Measurements from ENCODE around the gene AFF2. TPM values are rescaled to one million over a fixed set of nuclear protein-coding genes. Genes with fewer than 3 reads are reported as not detected.

The AFF2 gene
- total RNA-seq, 1 experiment from 2014 or later, result 0.05 TPM

DNA sequence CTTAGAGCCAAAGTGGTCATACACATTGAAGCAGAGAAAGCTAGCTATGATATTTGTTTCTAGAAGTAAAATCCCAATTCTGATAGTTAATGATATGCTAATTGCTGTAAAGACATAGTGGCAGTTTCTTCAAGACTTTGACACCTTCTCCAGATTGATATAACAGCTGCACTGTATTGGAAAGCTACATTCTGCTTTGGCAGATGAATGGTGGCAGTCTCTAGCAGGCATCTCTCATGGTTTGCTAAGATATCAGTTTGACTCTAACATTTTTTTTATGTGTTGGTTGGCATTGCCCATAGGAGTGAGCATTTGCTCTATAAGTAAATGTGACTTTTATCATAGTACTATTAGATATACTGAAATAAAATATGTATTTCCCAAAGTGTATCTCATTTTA, 128.2 kb downstream of the AFF2 start:
- no peaks in the 10 kb centered on the region for H3K27me3 ChIP-seq (ENCODE audit: insufficient read depth, low read length)
- no peak overlapping the region for H3K9ac ChIP-seq (ENCODE audit: low read length)
- no peak overlapping the region for H3K27ac ChIP-seq (ENCODE audit: low read depth, low read length)
- BruUV-seq (replicated peaks), result no TSS peak
- ChIA-PET CTCF (no interaction called here), RAD21 (ENCODE audit: low non-redundant PET in 1 of 2, low total read pairs in 2 of 2, uncharacterized antibody in 2 of 2, unreplicated experiment in 2 of 2) (no interaction called here), POLR2A (no interaction called here)
- no peak overlapping the region for H3K4me3 ChIP-seq (replicated peaks in 1 of 2; ENCODE audit: low read depth in 1 of 2, low read length in 2 of 2)
- H3K9me3 ChIP-seq (ENCODE audit: control insufficient read depth in 1 of 2, insufficient read depth in 1 of 2, low read depth in 1 of 2, low read length in 2 of 2), result no peaks in the 10 kb centered on the region; a peak in 1 of 4 replicates
- H3K4me1 ChIP-seq (ENCODE audit: control insufficient read depth in 1 of 2, insufficient read depth in 2 of 2, low read length in 2 of 2), result no peaks in the 10 kb centered on the region
- no peaks in the 10 kb centered on the region for H3K9me2 ChIP-seq (ENCODE audit: insufficient read depth)
- DNase-seq (ENCODE audit: low read depth, low spot score) (no peak), ATAC-seq (no peak)
- H3K4me2 ChIP-seq (ENCODE audit: low read length), result no peak overlapping the region
- H2AFZ ChIP-seq (ENCODE audit: low read depth, low read length, poor library complexity, severe bottlenecking), result no peak overlapping the region
- intact Hi-C loops (cut with micrococcal nuclease), result no loop called here
- no peaks in the 10 kb centered on the region for H4K20me1 ChIP-seq (ENCODE audit: insufficient read depth)
- no peaks in the 10 kb centered on the region for H3K36me3 ChIP-seq (ENCODE audit: control insufficient read depth in 1 of 2, insufficient read depth in 2 of 2, low read length in 2 of 2)
- H3K79me2 ChIP-seq (ENCODE audit: insufficient read depth, low read length), result no peaks in the 10 kb centered on the region
- TF ChIP-seq EZH2 (IDR thresholded peaks at IDR 0.05) (no peak), MAX (IDR thresholded peaks at IDR 0.05) (no peak), FOSL1 (IDR thresholded peaks at IDR 0.05; ENCODE audit: low read depth) (no peak), CTCF (IDR thresholded peaks at IDR 0.05 in 2 of 3, conservative IDR thresholded peaks at IDR 0.05 in 1 of 3; ENCODE audit: borderline replicate concordance in 1 of 3, insufficient read depth in 1 of 3, low read depth in 2 of 3, low read length in 2 of 3) (no peak), POLR2A (IDR thresholded peaks at IDR 0.05; ENCODE audit: borderline replicate concordance, extremely low read depth, insufficient read depth, insufficient read length) (no peak), SP1 (IDR thresholded peaks at IDR 0.05; ENCODE audit: low read depth) (no peak), JUND (IDR thresholded peaks at IDR 0.05) (no peak)
- TF ChIP-seq, protein P1, sequence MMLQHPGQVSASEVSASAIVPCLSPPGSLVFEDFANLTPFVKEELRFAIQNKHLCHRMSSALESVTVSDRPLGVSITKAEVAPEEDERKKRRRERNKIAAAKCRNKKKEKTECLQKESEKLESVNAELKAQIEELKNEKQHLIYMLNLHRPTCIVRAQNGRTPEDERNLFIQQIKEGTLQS (IDR thresholded peaks at IDR 0.05), result no peak
- TF ChIP-seq, protein P2, sequence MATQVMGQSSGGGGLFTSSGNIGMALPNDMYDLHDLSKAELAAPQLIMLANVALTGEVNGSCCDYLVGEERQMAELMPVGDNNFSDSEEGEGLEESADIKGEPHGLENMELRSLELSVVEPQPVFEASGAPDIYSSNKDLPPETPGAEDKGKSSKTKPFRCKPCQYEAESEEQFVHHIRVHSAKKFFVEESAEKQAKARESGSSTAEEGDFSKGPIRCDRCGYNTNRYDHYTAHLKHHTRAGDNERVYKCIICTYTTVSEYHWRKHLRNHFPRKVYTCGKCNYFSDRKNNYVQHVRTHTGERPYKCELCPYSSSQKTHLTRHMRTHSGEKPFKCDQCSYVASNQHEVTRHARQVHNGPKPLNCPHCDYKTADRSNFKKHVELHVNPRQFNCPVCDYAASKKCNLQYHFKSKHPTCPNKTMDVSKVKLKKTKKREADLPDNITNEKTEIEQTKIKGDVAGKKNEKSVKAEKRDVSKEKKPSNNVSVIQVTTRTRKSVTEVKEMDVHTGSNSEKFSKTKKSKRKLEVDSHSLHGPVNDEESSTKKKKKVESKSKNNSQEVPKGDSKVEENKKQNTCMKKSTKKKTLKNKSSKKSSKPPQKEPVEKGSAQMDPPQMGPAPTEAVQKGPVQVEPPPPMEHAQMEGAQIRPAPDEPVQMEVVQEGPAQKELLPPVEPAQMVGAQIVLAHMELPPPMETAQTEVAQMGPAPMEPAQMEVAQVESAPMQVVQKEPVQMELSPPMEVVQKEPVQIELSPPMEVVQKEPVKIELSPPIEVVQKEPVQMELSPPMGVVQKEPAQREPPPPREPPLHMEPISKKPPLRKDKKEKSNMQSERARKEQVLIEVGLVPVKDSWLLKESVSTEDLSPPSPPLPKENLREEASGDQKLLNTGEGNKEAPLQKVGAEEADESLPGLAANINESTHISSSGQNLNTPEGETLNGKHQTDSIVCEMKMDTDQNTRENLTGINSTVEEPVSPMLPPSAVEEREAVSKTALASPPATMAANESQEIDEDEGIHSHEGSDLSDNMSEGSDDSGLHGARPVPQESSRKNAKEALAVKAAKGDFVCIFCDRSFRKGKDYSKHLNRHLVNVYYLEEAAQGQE (IDR thresholded peaks at IDR 0.05; ENCODE audit: low read depth), result no peak
- TF ChIP-seq, protein P3, sequence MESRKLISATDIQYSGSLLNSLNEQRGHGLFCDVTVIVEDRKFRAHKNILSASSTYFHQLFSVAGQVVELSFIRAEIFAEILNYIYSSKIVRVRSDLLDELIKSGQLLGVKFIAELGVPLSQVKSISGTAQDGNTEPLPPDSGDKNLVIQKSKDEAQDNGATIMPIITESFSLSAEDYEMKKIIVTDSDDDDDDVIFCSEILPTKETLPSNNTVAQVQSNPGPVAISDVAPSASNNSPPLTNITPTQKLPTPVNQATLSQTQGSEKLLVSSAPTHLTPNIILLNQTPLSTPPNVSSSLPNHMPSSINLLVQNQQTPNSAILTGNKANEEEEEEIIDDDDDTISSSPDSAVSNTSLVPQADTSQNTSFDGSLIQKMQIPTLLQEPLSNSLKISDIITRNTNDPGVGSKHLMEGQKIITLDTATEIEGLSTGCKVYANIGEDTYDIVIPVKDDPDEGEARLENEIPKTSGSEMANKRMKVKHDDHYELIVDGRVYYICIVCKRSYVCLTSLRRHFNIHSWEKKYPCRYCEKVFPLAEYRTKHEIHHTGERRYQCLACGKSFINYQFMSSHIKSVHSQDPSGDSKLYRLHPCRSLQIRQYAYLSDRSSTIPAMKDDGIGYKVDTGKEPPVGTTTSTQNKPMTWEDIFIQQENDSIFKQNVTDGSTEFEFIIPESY (IDR thresholded peaks at IDR 0.05; ENCODE audit: extremely low read depth, insufficient replicate concordance, low read length), result no peak

All from HCT116 (cell line).